ENCODE results near the gene SPEG. TPM values are rescaled to one million over a fixed set of nuclear protein-coding genes. Genes with fewer than 3 reads are reported as not detected.

The SPEG gene
- total and polyA plus RNA-seq, 2 experiments from 2014 or later = 12.6 to 32.4 TPM

- Histone ChIP-seq H3K4me1 (ENCODE audit: insufficient read depth) (peaks cover 45% of the 10 kb centered on the region), H3K9me2 (ENCODE audit: insufficient read depth) (no peaks in the 10 kb centered on the region), H4K20me1 (replicated peaks; ENCODE audit: insufficient read depth) (no peaks in the 10 kb centered on the region), H3K4me2 (no peak overlapping the region), H3K4me3 (no peak overlapping the region), H2AFZ (no peak overlapping the region), H3K27me3 (ENCODE audit: insufficient read depth) (peaks cover 4% of the 10 kb centered on the region), H3K79me2 (replicated peaks; ENCODE audit: insufficient read depth) (no peaks in the 10 kb centered on the region), H3K27ac (ENCODE audit: low read depth) (no peak overlapping the region), H3F3A (replicated peaks; ENCODE audit: low read depth) (peaks cover 19% of the 10 kb centered on the region), H3K36me3 (ENCODE audit: insufficient read depth) (no peaks in the 10 kb centered on the region)
- DNase-seq (ENCODE audit: low spot score) (no peak), ATAC-seq (no peak)
- Mint-ChIP-seq H3K27ac (peak overlapping the region; percentile 25; the same call in 1 of the 2 replicates), H3K9me3 (no peaks in the 10 kb centered on the region), H3K4me1 (peaks cover 67% of the 10 kb centered on the region), H3K27me3 (ENCODE audit: insufficient read depth, low read depth, poor library complexity) (peaks cover 16% of the 10 kb centered on the region), H3K36me3 (ENCODE audit: low read depth) (peaks cover 10% of the 10 kb centered on the region), H3K4me3 (no peak overlapping the region; the same call in 2 of the 3 replicates)
- TF ChIP-seq NANOG (IDR thresholded peaks at IDR 0.05; ENCODE audit: borderline replicate concordance) = no peak
- no peak for TF ChIP-seq ETS1 (IDR thresholded peaks at IDR 0.05)
- no peak for TF ChIP-seq REST (IDR thresholded peaks at IDR 0.05; ENCODE audit: unreplicated experiment)
- no peak for TF ChIP-seq EZH2 (IDR thresholded peaks at IDR 0.05; ENCODE audit: low read depth, unreplicated experiment)
- TF ChIP-seq CTCF (conservative IDR thresholded peaks at IDR 0.05; ENCODE audit: low read depth in 2 of 2) = no peak
- no peak for TF ChIP-seq EZH2phosphoT487 (IDR thresholded peaks at IDR 0.05; ENCODE audit: unreplicated experiment)
- no peak for TF ChIP-seq STAT1 (IDR thresholded peaks at IDR 0.05; ENCODE audit: unreplicated experiment)
- no peak for TF ChIP-seq ZNF114 (CRISPR knock-in tag; IDR thresholded peaks at IDR 0.05)
- TF ChIP-seq JUNB (IDR thresholded peaks at IDR 0.05; ENCODE audit: unreplicated experiment) = no peak
- no peak for TF ChIP-seq ZNF331 (CRISPR knock-in tag; IDR thresholded peaks at IDR 0.05; ENCODE audit: low read depth)
- no peak for TF ChIP-seq ZNF462 (CRISPR knock-in tag; IDR thresholded peaks at IDR 0.05)
- TF ChIP-seq CREB1 (CRISPR knock-in tag; IDR thresholded peaks at IDR 0.05; ENCODE audit: low read depth) = no peak
- no peak for TF ChIP-seq POLR2AphosphoS5 (IDR thresholded peaks at IDR 0.05; ENCODE audit: low read depth)
These were observed 68.0 kb downstream of the SPEG start for GRCh38 chr2:219502618-219503017.

All from GM23338 (cell line).